ENCODE measurements around the gene PLCL2.

DNA sequence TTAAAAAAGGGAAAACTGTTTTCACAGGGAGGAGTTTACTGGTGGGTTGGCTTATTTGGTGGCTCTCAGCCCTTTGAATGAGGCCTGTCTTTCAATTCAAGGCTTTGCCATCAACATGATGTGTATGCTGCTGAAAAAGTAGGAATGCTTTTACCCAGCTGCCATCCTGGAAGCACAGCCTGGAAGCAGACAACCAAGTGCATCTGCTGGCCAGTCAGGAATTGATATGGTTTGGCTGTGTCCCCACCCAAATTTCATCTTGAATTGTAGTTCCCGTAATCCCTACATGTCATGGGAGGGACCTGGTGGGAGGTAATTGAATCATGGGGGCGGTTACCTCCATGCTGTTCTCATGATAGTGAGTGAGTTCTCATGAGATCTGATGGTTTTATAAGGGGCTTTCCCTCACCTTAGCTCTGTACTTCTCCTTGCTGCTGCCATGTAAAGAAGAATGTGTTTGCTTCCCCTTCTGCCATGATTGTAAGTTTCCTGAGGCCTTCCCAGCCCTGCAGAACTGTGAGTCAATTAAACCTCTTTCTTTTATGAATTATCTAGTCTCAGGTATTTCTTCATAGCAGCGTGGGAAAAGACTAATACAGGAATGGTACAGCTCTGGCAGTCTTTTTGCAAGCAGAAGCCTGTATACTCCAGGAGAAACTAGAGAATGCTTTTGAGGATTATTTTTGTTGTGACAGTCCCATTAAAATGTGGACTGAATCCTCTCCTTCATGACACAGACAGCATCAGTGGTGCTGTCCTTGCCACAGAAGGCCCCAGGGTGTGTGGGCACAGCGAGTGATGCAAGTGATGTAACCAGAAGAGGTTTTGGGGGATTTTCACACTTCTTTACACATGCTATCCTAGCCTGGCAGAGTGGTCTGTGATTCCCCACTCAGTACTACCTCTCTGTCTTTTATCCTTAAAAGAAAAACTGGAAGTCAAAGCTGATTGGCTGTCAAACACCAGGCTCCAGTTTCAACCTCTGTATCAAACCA lies 20.0 kb downstream of the PLCL2 start:
- TF ChIP-seq, protein P1, sequence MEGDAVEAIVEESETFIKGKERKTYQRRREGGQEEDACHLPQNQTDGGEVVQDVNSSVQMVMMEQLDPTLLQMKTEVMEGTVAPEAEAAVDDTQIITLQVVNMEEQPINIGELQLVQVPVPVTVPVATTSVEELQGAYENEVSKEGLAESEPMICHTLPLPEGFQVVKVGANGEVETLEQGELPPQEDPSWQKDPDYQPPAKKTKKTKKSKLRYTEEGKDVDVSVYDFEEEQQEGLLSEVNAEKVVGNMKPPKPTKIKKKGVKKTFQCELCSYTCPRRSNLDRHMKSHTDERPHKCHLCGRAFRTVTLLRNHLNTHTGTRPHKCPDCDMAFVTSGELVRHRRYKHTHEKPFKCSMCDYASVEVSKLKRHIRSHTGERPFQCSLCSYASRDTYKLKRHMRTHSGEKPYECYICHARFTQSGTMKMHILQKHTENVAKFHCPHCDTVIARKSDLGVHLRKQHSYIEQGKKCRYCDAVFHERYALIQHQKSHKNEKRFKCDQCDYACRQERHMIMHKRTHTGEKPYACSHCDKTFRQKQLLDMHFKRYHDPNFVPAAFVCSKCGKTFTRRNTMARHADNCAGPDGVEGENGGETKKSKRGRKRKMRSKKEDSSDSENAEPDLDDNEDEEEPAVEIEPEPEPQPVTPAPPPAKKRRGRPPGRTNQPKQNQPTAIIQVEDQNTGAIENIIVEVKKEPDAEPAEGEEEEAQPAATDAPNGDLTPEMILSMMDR (IDR thresholded peaks at IDR 0.05; ENCODE audit: borderline replicate concordance, extremely low read depth, low read length, poor library complexity, severe bottlenecking) = no peak
- TF ChIP-seq EZH2 (IDR thresholded peaks at IDR 0.05; ENCODE audit: borderline replicate concordance, low read depth, low read length, severe bottlenecking) = no peak

Data from DND-41 (cell line).